ENCODE results near the gene DLL4. TPM values are rescaled to one million over a fixed set of nuclear protein-coding genes. Genes with fewer than 3 reads are reported as not detected.

The DLL4 gene
- total and polyA plus RNA-seq, 2 donors: 5.2 to 5.9 TPM

- 97% methylated on average over 9 of the region's 9 CpGs for WGBS
- no peak for DNase-seq (ENCODE audit: low read depth in 6 of 9, low spot score in 9 of 9)
- no peak overlapping the region for H3K4me3 ChIP-seq (ENCODE audit: low read length in 2 of 2)
- no peak overlapping the region for H3K27ac ChIP-seq (ENCODE audit: low read depth in 1 of 2, low read length in 1 of 2)
- peaks cover 0 to 17% of the 10 kb centered on the region in 2 donors for H3K9me3 ChIP-seq (ENCODE audit: control insufficient read depth in 2 of 2, insufficient read depth in 1 of 2, low read length in 1 of 2)
- no peaks in the 10 kb centered on the region for H3K36me3 ChIP-seq (ENCODE audit: control insufficient read depth in 2 of 2, insufficient read depth in 2 of 2, low read length in 1 of 2)
- H3K27me3 ChIP-seq (ENCODE audit: control insufficient read depth in 2 of 2, insufficient read depth in 1 of 2, low read length in 1 of 2): peaks cover 41 to 64% of the 10 kb centered on the region in 2 donors
- peaks cover 16 to 35% of the 10 kb centered on the region in 2 donors for H3K4me1 ChIP-seq (ENCODE audit: control insufficient read depth in 2 of 2, insufficient read depth in 2 of 2, low read length in 2 of 2)
Observed at GRCh38 chr15:40923551-40923950, 5.6 kb upstream of the DLL4 start.

GRCh38 chr15:40925495-40925862 is 3.7 kb upstream of the DLL4 start:
- Histone ChIP-seq H3K27ac (ENCODE audit: low read depth in 1 of 2, low read length in 1 of 2) (no peak overlapping the region), H3K4me3 (ENCODE audit: low read length in 2 of 2) (no peak overlapping the region), H3K9me3 (ENCODE audit: control insufficient read depth in 2 of 2, insufficient read depth in 1 of 2, low read length in 1 of 2) (peaks cover 0 to 17% of the 10 kb centered on the region in 2 donors), H3K36me3 (ENCODE audit: control insufficient read depth in 2 of 2, insufficient read depth in 2 of 2, low read length in 1 of 2) (no peaks in the 10 kb centered on the region), H3K27me3 (ENCODE audit: control insufficient read depth in 2 of 2, insufficient read depth in 1 of 2, low read length in 1 of 2) (peaks cover 60 to 84% of the 10 kb centered on the region in 2 donors), H3K4me1 (ENCODE audit: control insufficient read depth in 2 of 2, insufficient read depth in 2 of 2, low read length in 2 of 2) (peaks cover 28 to 54% of the 10 kb centered on the region in 2 donors)
- WGBS: 13% methylated on average over 30 of the region's 30 CpGs
- DNase-seq (ENCODE audit: low read depth in 6 of 9, low spot score in 9 of 9): no peak

GRCh38 chr15:40925863-40926658 is 3.1 kb upstream of the DLL4 start:
- peak overlapping the region in 1 of 2 donors; percentile 30 for H3K4me3 ChIP-seq (ENCODE audit: low read length in 2 of 2)
- H3K27ac ChIP-seq (ENCODE audit: low read depth in 1 of 2, low read length in 1 of 2): no peak overlapping the region
- H3K4me1 ChIP-seq (ENCODE audit: control insufficient read depth in 2 of 2, insufficient read depth in 2 of 2, low read length in 2 of 2): peaks cover 32 to 60% of the 10 kb centered on the region in 2 donors
- peaks cover 66 to 89% of the 10 kb centered on the region in 2 donors for H3K27me3 ChIP-seq (ENCODE audit: control insufficient read depth in 2 of 2, insufficient read depth in 1 of 2, low read length in 1 of 2)
- peak in 2 of 9 donors; percentile 22 to 41 for DNase-seq (ENCODE audit: low read depth in 6 of 9, low spot score in 9 of 9)
- WGBS: 3% methylated on average over 61 of the region's 61 CpGs
- peaks cover 0 to 17% of the 10 kb centered on the region in 2 donors for H3K9me3 ChIP-seq (ENCODE audit: control insufficient read depth in 2 of 2, insufficient read depth in 1 of 2, low read length in 1 of 2)
- no peaks in the 10 kb centered on the region for H3K36me3 ChIP-seq (ENCODE audit: control insufficient read depth in 2 of 2, insufficient read depth in 2 of 2, low read length in 1 of 2)

GRCh38 chr15:40926659-40927494 is 2.3 kb upstream of the DLL4 start:
- H3K27ac ChIP-seq (ENCODE audit: low read depth in 1 of 2, low read length in 1 of 2): no peak overlapping the region
- H3K4me1 ChIP-seq (ENCODE audit: control insufficient read depth in 2 of 2, insufficient read depth in 2 of 2, low read length in 2 of 2): peaks cover 34 to 68% of the 10 kb centered on the region in 2 donors
- peak overlapping the region in 1 of 2 donors; percentile 27 for H3K4me3 ChIP-seq (ENCODE audit: low read length in 2 of 2)
- no peaks in the 10 kb centered on the region for H3K36me3 ChIP-seq (ENCODE audit: control insufficient read depth in 2 of 2, insufficient read depth in 2 of 2, low read length in 1 of 2)
- WGBS: 12% methylated on average over 33 of the region's 33 CpGs
- peak in 1 of 9 donors; percentile 13 for DNase-seq (ENCODE audit: low read depth in 6 of 9, low spot score in 9 of 9)
- H3K9me3 ChIP-seq (ENCODE audit: control insufficient read depth in 2 of 2, insufficient read depth in 1 of 2, low read length in 1 of 2): peaks cover 0 to 17% of the 10 kb centered on the region in 2 donors
- peaks cover 70 to 98% of the 10 kb centered on the region in 2 donors for H3K27me3 ChIP-seq (ENCODE audit: control insufficient read depth in 2 of 2, insufficient read depth in 1 of 2, low read length in 1 of 2)

- peaks cover 39 to 74% of the 10 kb centered on the region in 2 donors for H3K4me1 ChIP-seq (ENCODE audit: control insufficient read depth in 2 of 2, insufficient read depth in 2 of 2, low read length in 2 of 2)
- no peak overlapping the region for H3K27ac ChIP-seq (ENCODE audit: low read depth in 1 of 2, low read length in 1 of 2)
- no peaks in the 10 kb centered on the region for H3K36me3 ChIP-seq (ENCODE audit: control insufficient read depth in 2 of 2, insufficient read depth in 2 of 2, low read length in 1 of 2)
- 5% methylated on average over 24 of the region's 24 CpGs for WGBS
- peaks cover 73 to 98% of the 10 kb centered on the region in 2 donors for H3K27me3 ChIP-seq (ENCODE audit: control insufficient read depth in 2 of 2, insufficient read depth in 1 of 2, low read length in 1 of 2)
- DNase-seq (ENCODE audit: low read depth in 6 of 9, low spot score in 9 of 9): peak in 1 of 9 donors; percentile 22
- peaks cover 0 to 17% of the 10 kb centered on the region in 2 donors for H3K9me3 ChIP-seq (ENCODE audit: control insufficient read depth in 2 of 2, insufficient read depth in 1 of 2, low read length in 1 of 2)
- H3K4me3 ChIP-seq (ENCODE audit: low read length in 2 of 2): peak overlapping the region; percentile 27 to 47
Observed at GRCh38 chr15:40927495-40927872, 1.7 kb upstream of the DLL4 start.

- WGBS: 1% methylated on average over 68 of the region's 68 CpGs
- Histone ChIP-seq H3K36me3 (ENCODE audit: control insufficient read depth in 2 of 2, insufficient read depth in 2 of 2, low read length in 1 of 2) (no peaks in the 10 kb centered on the region), H3K4me1 (ENCODE audit: control insufficient read depth in 2 of 2, insufficient read depth in 2 of 2, low read length in 2 of 2) (peaks cover 46 to 81% of the 10 kb centered on the region in 2 donors), H3K27ac (ENCODE audit: low read depth in 1 of 2, low read length in 1 of 2) (peak overlapping the region in 1 of 2 donors; percentile 57), H3K9me3 (ENCODE audit: control insufficient read depth in 2 of 2, insufficient read depth in 1 of 2, low read length in 1 of 2) (peaks cover 0 to 20% of the 10 kb centered on the region in 2 donors), H3K27me3 (ENCODE audit: control insufficient read depth in 2 of 2, insufficient read depth in 1 of 2, low read length in 1 of 2) (peaks cover 73 to 91% of the 10 kb centered on the region in 2 donors), H3K4me3 (ENCODE audit: low read length in 2 of 2) (peak overlapping the region; percentile 27 to 47)
- DNase-seq (ENCODE audit: low read depth in 6 of 9, low spot score in 9 of 9): peak in 2 of 9 donors; percentile 25 to 54
Observed at GRCh38 chr15:40927873-40928806, 1.0 kb upstream of the DLL4 start.

GRCh38 chr15:40929660-40930429 is 705 bp downstream of the DLL4 start:
- Histone ChIP-seq H3K9me3 (ENCODE audit: control insufficient read depth in 2 of 2, insufficient read depth in 1 of 2, low read length in 1 of 2) (peaks cover 0 to 14% of the 10 kb centered on the region in 2 donors), H3K27ac (ENCODE audit: low read depth in 1 of 2, low read length in 1 of 2) (no peak overlapping the region), H3K27me3 (ENCODE audit: control insufficient read depth in 2 of 2, insufficient read depth in 1 of 2, low read length in 1 of 2) (peaks cover 62 to 74% of the 10 kb centered on the region in 2 donors), H3K4me1 (ENCODE audit: control insufficient read depth in 2 of 2, insufficient read depth in 2 of 2, low read length in 2 of 2) (peaks cover 51 to 87% of the 10 kb centered on the region in 2 donors), H3K4me3 (ENCODE audit: low read length in 2 of 2) (peak overlapping the region; percentile 11 to 47), H3K36me3 (ENCODE audit: control insufficient read depth in 2 of 2, insufficient read depth in 2 of 2, low read length in 1 of 2) (no peaks in the 10 kb centered on the region)
- WGBS: 3% methylated on average over 56 of the region's 56 CpGs
- DNase-seq (ENCODE audit: low read depth in 6 of 9, low spot score in 9 of 9): no peak

Data from thymus (tissue), 11 donors.